HG02943 (cell line): Measurements from ENCODE around the gene NECTIN4.

Experiments used
- ATAC-seq: cut with Tn5 transposase; IDR thresholded peaks from one replicate; pipeline ENCODE4 v1.9.1; 2021; ENCODE audit warnings: mild to moderate bottlenecking, low read depth, moderate library complexity; ENCODE audit not compliant: unreplicated experiment

The NECTIN4 gene

DNA sequence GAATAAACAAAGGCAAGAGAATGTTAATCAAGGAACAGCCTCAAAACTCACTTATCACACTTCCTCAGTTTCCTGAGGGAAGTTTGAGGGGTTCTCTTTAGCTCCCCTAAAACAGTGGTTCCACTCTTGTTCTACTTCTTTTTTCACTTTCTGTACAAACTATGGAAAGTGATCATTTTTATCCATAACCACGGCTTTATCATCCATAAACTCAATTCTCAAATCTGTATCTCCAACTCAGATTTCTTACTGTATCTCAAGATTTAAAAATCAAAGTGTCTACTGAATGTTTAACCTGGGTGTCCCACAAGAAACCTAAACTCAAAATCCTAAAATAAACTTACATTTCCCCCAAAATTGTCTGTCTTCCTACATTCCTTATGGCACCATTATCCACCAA, 24.6 kb upstream of the NECTIN4 start:
- ATAC-seq = no peak

DNA sequence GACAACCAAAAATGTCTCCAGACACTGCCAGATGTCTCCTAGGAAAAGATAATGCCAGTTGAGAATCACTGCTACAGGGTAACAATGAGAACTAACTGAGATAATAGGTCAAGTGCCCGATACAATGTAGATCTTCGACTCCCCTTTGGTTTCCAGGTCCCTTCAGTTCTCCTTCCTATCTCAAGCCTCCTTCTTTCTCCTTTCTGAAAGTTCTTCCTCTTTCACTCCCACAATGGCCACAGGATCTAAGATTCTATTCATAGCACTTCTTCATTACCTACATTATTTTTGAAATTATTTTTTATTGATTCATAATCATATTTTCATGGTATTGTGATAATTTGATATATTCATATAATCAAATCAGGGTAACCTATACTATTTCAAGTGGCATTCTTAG, 22.2 kb upstream of the NECTIN4 start:
- no peak for ATAC-seq

DNA sequence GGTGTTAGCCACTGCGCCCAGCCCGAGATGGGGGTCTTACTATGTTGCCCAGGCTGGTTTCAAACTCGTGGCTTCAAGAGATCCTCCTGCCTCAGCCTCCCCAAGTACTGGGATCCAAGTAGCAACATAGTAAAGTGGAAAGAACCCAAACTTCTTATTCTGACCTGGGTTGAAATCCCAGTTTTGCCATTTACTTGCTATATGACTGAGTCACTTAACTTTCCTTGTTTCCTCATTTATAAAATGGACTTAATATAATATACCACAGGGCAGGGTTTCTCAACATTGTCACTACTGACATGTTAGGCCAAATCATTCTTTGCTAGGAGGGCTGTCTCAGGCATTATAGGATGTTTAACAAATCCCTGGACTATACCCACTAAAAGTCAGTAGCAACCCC, 21.8 kb upstream of the NECTIN4 start:
- ATAC-seq = no peak

DNA sequence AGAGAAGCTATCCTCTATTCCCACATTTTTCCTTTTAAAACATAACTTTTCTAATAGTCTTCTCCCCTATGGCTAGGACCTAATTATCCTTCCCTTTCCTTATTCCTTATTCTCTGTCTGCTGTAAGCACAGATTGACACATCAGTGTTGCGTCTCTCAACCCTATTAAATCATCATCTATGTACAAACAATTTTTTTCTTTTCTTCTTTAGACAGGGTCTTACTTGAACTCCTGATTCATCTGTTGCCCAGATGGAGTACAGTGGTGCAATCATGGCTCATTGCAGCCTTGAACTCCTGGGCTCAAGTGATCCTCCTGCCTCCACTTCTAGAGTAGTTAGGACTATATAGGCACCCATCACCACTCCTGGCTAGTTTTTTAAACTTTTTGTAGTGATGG, 17.1 kb upstream of the NECTIN4 start:
- no peak for ATAC-seq

DNA sequence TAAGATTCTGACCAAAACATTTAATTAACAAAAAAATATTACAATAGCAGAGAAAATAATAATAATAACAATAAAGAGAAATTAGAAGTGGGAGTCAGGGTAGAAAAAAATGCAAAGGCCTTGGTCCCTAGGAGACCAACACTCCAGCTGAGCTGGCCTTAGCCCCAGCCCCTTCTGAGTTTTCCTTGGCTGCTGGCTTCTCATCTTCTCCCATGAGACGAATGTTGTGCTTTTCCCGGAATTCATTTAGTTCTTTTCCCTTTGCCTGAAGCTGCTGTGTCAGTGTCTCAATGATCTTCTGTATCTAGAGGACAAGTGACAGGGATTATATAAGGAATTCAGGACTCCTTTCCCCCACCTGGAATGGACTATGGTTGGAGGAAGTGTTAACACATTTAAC, 11.2 kb upstream of the NECTIN4 start:
- no peak for ATAC-seq

DNA sequence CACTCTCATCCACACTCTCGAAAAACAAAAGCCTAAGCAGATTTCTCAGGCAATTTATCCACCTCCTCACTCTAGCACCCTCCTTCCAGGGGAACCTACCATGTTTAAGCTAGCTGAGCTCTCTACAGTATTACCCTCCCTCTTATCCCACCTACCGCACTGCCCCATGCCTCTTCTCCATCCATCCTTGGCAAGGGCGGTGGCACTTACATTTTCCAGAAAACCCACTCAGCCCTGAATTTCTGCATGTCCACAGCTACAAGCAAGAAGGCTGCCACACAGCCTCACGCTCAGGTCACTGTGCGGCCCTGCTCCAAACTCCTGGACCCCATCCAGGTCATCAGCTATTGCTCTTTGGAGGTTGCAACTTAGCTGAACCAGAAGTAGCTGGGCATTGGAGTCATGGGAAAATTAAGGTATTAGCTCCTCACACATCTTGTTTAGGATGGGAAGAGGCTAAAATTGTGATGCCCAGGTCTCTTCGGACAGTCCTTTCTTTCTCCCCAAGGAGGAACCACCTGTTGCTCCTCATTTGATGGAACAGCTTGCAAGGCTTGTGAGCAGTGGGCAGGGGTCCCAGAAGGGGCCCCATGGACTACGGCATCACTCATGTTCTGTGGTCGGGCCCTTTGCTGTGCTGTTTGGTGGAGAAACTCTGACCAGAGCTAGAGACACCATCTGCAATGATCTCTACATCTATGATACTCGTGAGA, 9.9 kb upstream of the NECTIN4 start:
- ATAC-seq = no peak

DNA sequence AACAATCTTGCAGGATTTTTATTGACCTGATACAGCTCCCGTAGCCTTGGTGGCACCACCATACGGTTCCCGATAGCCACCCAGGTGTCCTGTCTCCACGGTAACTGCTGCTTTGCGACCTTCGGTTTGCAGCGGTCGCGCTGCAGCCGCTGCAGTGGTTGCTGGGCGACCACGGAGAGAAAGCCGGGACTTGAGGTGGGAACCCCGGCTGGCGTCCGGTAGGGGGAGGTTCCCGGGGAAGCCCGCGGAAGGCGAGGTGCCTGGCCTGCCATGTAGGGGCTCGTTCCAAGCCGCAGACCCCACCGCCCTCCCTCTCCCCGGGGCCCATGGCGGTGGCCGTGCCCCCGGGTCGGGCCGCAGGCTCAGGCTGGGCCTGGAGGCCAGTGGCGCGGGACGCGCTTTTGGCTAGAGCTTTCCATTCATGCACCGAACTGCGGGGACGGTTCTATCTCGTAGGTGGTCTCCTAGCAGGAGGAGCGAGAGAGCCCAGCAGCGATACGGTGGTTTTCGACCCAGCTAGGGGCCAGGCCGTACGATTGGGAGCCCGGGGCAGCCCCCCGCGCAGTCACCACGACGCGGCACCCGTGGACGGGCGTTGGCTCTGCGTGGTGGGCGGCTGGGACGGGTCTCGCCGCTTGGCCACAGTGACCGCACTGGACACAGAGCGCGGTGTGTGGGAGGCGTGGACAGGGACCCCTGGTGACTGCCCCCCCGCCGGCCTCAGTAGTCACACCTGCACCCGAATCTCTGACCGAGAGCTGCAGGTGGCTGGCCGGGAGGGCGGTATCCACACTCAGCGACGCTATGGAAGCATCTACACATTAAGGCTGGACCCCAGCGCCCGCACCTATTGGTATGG, 9.1 kb upstream of the NECTIN4 start, which contains the start of gene KLHDC9:
Gene KLHDC9 (plus strand): TSS at position 152 of the 859 bp plus-strand sequence. CDS start 175 bp downstream, at position 327.
- peak; percentile 52 for ATAC-seq

DNA sequence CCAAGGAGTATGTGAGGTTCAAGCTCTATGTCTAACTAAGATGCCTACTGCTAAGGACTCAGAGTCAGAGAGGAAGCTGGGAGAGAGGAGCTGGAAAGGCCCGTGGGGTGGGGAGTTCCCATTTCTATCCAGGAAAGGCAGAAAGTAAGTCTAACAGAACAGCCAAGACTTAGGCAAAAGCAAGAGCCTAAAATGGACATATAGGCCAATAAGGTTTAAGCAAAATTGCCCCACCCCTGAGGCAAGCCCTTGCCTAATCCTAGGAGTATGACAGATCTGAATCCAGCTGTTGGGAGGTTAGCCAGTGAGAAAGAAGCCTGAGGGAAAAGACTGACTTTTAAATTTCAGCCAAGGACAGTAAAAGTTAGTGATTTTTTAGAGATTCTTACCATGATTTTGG, 7.2 kb upstream of the NECTIN4 start:
- ATAC-seq = no peak

DNA sequence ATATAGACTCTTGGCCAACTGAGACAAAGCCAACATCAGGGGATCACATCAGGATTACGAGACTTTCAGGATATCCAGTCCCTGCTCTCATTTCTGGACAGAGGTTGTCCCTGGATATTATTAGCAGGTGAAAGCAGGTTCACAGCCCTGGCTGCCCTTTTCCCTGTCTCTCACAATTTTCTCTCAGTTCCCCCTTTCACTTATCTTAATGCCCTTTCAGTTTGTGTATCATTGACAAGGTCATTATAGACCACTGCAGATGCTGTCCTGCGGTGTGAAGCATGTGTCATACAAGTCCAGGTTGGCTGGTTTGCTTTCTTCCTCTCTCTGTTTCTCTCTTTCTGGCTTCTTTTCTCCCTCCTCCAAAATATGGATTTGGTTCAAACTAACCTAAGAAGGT, 6.7 kb upstream of the NECTIN4 start:
- no peak for ATAC-seq

DNA sequence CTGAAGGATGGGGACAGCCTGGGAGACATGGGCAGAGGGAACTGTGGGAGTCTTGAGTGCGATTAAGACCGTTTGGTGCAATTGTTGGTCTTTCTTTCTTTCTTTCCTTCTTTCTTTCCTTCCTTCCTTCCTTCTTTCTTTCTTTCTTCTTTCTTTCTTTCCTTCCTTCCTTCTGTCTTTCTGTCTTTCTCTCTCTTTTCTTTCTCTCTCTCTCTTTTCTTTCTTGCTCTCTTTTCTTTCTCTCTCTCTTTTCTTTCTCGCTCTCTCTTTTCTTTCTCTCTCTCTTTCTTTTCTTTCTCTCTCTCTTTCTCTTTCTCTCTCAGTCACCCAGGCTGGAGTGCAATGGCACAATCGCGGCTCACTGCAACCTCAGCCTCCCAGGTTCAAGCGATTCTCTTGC, 5.9 kb upstream of the NECTIN4 start:
- ATAC-seq = no peak

DNA sequence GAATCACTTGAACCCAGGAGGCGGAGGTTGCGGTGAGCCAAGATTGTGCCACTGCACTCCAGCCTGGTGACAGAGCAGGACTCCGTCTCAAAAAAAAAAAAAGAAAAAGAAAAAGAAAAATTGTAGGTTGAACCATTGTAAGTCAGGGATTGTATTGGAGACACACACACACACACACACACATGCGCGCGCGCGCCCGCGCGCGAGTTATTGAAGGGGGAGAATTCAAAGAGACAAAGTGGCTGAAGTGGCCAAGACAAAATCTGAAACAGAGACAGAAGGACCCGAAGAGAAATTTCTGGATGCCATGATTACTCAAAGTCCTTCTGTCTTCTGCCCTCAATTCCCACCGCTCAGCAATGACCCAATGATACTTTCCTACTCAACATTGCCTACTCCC, 5.1 kb upstream of the NECTIN4 start:
- ATAC-seq = no peak

DNA sequence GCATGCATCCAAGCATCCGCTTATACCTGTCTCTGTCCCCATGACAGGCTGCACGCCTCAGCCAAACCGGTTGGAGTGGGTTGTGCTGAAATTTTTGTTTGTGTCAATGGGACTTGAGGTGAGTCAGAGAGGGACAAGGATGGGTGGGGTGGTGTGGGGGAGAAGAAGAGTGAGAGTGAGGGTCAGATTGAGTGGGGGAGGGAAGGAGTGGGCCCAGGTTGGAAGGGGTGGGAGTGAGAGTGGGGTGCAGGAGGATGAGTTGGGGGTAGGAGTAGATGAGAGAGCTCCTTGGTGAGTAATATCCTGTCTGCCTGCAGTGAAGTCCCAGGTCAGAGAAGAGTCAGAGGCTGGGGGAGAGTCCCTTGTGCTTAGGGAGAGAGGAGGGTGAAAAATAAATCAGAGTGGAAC, 3.3 kb upstream of the NECTIN4 start:
- ATAC-seq = no peak

DNA sequence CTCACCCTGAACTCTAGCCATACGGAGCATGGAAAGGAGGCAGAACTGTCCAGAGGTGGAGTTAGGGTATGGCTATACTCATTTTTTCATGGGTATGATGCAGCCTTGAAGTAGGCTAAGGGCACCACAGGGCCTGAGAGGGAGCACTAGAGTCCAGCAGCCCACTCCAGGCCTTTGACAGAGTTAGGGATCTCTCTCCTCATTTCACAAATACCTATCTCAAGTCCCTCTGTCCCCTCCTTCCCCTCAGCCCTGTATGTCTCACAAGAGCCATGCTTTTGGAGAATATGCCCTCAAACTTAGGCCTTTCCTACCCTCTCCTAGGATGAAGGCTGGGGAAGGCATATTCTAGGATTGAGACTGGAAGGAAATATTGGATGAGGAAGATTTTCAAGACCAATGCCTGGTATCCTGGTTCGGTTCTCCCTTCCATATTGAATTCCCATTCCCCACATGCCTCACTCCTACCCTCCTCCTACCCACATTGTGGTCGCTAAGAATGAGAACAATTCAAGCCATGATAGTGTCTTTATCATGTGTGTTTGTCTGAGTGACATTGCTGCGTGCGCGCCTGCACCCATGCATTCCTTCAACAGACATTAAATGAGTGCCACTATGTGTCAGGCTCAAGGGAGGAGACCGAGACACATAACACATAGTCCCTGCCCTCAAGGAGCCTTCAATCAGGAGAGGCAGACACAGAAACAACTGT, 2.6 kb upstream of the NECTIN4 start:
- ATAC-seq = no peak

DNA sequence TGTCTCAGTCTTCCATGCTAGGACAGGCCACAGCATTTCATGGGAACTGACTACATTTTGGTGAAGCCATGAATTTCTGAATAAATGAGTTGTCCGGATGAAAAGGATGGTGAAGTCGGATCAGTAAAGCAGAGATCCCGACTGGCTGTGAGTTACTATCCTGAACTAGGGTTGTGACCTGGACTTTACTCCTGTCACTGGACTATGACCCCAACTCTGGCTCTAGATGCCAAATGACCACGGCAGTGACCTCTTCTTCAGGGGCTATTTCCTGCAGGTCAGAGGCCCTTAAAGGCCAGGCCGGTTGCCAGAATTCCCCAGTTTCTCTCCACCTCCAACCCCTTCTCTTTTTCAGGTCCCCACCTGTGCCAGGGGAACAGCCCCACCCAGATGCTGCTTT, 1.7 kb upstream of the NECTIN4 start:
- no peak for ATAC-seq

DNA sequence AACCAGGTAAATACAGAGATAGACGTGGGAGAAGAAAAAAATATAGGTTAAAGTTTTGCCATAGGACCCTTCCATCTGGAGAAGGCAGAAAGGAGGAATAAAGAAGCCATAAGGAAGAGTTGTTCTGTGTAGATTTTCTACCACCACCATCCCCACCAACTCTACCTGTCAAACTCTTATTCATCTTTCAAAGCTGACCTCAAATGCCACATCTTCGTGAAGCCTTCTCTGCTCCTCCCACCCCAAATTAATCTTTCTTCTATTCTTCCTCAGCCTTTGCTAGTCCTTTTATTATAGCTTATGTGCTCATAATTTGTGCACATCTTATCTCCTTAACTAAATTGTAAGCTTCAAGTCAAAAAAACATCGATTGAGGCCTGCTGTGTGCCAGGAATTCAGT, 1.3 kb upstream of the NECTIN4 start:
- no peak for ATAC-seq

DNA sequence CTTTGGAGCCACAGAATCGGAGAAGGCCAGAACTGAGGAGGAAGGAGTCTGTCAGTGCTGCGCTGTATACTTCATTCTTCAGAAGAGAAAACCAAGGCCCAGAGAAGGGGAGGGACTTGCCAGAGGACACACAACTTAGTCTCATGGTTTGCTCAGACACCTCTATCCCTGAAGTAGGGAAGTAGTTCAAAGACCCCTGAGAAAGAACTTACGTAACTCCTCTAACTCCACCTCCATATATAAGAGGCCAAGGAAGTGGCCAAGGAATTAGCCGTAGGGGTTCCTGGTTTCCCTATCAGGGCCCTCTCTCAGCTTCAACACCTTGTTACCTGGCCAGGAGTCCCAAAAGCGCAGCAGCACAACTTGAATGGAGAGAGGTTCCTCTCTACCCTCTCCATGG, 580 bp upstream of the NECTIN4 start:
- ATAC-seq = no peak

DNA sequence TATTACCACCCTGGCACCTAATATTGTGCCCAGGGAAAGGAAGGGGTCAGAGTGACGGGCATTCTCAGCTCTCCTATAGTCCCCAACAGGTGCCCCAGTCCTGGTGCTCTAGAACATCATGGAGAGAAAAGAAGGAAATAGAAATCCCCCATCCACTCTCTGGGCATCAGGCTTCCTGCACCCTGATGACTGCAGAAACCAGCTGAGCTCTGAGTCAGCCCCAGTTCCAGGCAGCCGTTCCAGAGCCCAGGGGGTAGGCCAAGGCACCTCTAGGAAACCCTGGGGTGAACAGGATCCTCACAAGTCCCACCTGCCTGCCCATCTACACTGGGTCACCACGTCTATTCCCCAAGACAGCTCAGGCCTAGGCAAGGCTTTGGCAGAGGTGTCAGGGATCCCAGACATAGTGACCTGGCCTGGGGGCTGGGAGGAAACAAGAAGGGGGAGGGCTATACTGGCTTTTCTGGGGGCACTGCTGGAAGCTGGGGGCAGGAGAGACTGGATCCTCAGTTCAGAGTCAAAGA, 709 bp downstream of the NECTIN4 start:
- no peak for ATAC-seq

DNA sequence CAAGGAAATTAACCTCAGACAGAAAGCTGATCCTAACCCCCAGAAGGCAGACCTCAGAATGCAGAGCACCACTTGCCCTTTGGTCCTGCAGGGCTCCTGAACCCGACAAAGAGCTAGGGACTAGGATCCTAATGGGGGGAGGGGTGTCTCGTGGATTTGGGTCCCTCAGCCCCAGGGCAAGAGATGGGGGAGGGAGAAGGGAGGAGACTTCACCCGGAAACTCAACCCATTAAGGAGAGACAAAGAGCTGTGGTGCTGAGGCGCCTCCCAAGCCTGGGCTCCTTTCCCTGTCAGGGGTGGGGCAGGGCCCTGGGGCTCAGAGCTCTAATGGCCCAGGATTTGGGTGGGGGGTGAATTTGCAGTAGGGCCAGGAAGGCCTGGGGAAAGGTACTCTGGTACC, 2.9 kb downstream of the NECTIN4 start:
- ATAC-seq = no peak

DNA sequence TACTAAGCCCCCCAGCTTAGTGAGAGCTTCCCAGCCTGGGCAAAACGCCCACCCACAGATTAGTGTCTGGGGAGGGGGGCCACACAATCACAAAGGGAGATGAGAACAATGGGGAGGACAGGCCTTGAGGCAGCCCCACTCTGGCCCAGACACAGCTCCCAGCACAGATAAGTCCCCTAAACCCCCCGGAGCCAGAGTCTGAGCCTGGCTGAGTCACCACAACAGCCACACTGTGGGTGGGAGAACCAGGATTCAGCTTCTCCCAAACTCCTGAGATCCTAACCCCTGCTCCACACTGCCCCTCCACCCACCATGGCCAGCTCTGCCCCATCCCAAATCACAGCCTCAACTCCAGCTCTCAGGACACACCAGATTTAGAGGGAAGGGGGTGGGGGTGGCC, 4.2 kb downstream of the NECTIN4 start:
- no peak for ATAC-seq

DNA sequence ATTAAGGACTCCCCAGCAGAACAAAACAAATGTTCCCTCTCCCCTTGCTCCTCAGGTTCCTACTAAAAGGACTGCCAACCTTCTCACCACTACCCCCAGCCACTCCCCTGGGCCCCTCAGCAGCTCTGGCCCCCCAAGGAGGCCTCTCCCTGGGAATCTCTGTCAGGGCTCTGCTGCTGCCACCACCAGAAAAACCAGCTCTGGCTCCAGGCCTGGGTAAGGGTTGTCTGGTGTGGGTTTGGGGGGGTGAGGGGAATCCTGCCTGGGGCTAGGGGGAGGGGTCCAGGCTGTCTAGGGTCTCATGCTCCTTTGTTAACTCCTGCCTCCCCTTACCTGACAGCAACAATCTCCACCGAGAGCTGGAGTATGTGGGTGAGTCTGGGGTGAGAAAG, 4.8 kb downstream of the NECTIN4 start:
- no peak for ATAC-seq
